Activated CD4-positive, CD25-positive, alpha-beta regulatory T cell treated with anti-CD3 and anti-CD28 coated beads, Interleukin-2, amount 50 U/mL, for 24 hours (primary cell): ENCODE measurements around the gene LPAR3.

ENCODE experiments used
- ATAC-seq, 2 donors: fragments of 150-1000 bp; cut with Tn5 transposase; one replicate each; pipeline ENCODE4 v1.10.0; 2021; ENCODE audit warnings: mild to moderate bottlenecking in 1 of 2, moderate library complexity in 1 of 2

Gene LPAR3

DNA sequence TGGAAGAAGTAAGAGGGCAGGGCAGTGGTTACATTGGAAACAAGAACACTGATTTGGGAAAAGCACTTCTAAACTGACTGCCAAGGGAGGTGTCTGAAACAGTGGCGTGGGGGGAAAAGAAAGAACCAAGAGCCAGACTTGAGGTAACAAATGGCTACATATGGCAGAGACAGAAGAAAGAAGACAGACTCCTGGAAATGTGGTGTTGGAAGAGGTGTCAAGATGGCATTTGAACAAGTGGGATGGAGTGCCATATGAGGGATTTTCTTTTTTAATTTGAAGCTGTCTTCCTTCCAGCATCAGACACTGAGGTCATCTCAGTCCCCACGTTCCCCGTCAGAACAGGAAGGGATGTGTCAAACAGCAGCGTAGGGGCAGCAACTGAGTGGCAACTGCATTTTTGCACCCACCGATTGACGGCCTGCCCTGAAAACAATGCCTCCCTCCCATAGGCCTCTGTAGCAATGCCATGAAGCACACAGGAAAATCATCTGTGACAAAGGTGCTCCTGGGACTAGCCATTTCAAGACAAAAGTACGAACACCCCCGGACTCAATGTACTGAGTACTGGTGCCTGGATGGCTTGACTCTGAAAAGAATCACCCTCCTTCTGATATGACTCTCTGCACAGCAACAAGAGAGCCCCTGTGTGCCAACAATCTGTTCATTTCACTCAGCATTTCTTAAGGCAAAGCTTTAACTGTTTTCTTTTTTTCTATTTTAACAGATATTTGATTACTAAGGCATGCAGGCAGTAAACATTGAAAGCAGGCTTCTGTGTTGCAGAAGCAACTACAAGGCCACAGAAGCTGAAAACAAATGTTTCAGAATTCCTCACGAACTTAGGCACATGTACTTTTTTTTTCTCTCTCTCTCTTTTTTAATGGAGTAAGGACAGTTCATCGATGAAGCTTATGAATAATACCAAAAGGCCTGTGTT lies 37.0 kb downstream of the LPAR3 start:
- no peak for ATAC-seq

- no peak for ATAC-seq
Observed at GRCh38 chr1:84855168-84855567, 37.8 kb downstream of the LPAR3 start.

DNA sequence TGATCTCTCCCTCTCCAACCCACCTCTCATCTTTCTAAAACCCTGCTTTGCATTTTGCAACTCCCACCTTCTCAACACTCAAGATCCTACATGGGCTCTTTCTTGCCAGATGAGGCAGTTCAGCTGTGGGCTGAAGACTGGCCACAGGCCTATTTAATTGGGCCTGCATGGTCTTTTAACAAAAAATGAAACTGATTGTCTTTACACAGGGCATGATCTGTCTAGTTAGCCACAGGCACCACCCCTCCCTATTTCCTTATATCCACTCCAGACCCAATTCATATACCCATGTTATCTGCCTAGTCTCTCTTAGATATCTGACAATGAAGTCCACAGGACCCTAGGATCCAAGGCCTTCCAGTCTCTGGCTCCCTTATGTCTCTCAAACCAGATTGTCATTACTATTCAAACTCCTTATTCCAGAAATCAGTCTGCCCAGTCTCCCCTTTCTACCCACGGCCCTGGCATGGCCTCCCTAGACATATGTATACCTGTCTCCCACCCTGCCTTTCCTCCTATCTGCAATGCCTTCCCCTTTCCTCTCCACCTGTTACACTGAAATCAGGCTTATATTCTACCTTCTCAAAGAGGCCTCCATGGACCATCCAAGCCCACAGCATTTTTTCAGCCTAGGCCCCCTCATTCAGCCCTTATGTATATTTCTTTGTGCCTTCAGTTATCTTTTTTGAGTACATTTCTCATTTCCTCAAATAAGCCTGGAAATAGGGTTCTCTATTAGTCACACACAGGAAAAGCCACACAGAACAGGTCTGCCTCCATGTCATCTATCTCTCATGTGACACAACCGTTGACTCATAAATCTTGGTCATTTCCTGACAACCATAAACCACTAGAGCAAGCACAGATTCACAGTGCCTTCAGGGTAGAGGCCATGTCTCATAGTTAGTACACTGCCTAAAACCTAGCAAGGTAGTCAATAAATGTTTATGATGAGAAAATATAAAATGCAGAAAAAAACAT lies 39.0 kb downstream of the LPAR3 start:
- ATAC-seq = peak; percentile 100

DNA sequence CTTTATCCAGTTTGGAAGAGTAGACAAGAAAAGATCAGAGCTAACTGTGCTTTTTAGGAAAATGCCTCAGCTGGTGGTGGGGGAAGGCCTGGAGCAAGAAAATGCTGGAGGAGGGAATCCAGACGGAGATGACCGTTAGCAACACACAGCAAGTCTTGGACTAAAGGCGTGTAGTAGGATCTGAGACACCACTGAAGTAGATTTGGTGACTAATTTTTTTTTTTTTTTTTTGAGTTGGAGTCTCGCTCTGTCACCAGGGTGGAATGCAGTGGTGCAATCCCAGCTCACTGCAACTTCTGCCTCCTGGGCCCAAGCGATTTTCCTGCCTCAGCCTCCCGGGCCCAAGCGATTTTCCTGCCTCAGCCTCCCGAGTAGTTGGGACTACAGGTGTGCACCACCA lies 41.2 kb downstream of the LPAR3 start:
- ATAC-seq = no peak

DNA sequence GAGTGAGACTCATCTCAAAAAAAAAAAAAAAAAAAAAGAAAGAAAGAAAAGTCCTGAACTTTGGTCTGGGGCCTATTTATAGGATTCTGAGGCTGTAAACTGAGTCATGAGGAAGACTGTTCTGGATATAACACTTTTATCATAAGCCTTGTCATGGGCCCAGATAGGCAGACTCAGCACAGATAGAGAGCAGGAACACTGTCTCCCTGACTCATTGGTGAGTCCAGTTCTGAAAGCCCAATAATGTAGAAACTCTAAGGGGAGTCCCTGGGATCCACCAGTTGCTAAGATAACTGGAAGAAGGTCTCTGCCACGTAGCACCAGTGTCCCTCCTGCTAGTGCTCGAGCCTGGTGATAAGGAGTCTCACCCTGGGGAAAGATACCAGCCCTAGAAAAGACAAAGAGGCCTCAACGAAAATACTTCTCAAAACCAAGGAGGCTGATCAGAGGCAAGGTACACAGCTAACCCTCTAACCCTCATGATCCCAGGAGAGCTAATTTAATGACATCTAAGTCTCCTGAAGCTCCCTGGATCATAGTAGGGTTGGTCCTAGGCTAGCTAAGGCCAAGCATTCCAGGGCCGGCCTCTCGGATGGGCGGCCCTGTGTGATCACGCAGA lies 43.5 kb downstream of the LPAR3 start:
- no peak for ATAC-seq

GRCh38 chr1:84847253-84848250 lies 45.5 kb downstream of the LPAR3 start:
- ATAC-seq = no peak

DNA sequence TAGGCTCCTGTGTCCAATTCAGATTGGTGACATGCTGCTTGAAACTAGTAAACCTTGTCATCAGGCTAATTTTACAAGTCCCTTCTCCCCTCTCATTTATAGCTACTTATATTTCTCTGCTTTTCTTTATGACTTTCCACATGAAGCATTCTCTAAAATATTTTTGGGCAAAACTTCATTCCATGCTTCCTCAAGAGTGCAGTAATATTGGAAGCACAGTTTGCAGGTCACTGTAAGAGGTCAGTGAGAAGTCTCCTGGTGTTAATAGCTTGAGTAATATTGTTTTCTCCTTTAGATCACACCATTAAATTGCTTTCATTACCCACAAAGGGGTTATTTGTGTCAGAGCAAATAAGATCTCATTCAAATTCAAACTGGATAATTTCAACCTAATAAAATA lies 46.6 kb downstream of the LPAR3 start:
- ATAC-seq = no peak

DNA sequence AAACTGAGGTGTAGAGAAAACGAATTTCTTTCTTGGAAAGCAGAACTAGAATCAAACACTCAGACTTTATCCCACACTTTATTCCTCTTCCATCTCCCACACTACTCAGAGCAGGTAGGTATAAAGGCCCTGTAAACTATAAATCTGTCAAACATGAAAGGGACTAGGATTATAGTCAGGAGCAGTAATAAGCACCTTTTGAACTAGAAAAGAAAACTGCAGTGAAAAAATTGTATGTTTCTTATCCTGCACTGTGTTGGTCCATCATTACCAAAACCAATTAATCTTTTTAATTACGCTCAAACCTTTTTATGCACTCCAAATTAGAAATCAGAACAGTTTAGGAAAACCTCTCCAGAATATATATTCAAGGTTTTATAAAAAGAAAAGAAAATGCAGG lies 47.6 kb downstream of the LPAR3 start:
- no peak for ATAC-seq

- ATAC-seq = no peak
Observed at GRCh38 chr1:84844094-84844493, 48.9 kb downstream of the LPAR3 start.

DNA sequence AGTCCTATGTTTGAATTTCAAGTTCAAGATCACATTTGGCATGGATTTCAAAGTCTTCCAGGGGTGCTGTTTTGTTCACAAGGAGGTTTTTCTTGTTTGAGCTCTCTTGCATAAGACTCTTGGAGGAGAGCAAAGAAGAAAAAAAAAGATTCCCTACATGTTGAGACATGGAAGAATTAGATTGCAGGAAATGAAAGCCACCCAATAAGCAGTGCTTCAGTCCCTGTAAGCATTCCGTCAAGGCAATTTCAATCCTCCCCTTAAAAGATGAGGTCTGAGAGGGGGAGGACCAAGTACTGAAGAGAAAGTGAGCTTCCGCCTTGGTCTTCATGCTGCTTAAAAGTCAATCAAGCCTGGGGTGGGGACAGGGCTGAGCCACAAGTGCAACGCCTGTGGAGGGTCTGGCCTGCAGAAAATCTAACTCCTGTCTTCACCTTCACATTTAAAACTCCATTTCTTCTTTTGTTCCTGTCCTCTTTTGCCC lies 50.2 kb downstream of the LPAR3 start:
- ATAC-seq = no peak

- ATAC-seq = no peak
Observed at GRCh38 chr1:84841971-84842370, 51.0 kb downstream of the LPAR3 start.

- no peak for ATAC-seq
Observed at GRCh38 chr1:84840346-84840745, 52.7 kb downstream of the LPAR3 start.

GRCh38 chr1:84839544-84839943 lies 53.5 kb downstream of the LPAR3 start:
- no peak for ATAC-seq

DNA sequence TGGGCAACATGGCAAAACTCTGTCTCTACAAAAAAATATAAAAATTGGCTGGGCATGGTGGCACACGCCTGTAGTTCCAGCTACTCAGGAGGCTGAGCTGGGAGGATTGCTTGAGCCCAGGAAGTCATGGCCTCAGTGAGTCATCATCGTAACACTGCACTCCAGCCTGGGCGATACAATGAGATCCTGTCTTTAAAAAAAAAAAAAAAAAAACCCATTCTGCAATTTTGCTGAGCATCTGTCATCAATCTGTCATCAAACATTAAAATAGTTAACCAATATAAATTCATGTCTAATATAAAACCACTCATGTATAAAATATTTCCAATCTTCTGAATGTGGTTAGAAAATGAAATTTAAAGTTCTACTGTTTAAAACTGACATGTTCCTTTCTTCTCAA lies 56.9 kb downstream of the LPAR3 start:
- no peak for ATAC-seq

DNA sequence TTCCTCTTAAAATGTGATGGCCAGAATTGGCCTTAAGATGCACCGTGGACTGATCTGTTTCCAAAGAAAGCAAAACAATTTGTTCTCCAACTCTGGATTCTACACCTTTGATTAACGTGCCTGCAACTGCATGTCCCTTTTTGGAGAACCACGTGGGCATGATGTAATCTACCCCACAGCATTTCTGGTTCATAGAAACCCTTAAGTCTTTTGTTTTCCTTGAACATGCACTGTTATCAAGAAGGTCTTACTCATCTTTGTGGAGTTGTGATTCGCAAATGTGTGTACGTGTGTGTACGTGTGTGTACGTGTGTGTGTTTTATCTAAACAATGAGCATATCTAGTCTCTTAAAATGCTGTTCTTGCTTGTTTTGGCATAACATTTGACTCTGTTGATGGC lies 57.8 kb downstream of the LPAR3 start:
- ATAC-seq = no peak

- no peak for ATAC-seq
Observed at GRCh38 chr1:84834419-84835064, 58.5 kb downstream of the LPAR3 start.

- no peak for ATAC-seq
Observed at GRCh38 chr1:84833194-84833593, 59.8 kb downstream of the LPAR3 start.

DNA sequence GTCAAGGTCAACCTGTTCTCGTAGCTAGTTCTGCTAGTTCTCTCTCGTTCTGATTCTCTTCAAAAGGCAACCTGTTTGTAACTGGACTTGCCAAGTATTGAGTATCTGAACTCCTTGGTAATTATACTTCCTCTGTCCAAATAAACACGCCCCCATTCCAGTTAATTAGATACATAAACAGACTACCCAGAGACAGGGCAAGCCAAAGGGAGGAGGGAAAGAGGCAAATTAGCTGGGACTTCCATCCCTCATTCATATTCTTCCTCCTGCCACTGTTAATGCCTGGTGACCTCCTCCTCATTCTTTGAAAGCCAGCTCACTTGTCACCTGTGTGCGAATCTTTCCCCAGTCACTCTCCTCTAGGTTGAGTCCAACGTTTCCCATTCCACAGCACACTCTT lies 62.9 kb downstream of the LPAR3 start:
- no peak for ATAC-seq

DNA sequence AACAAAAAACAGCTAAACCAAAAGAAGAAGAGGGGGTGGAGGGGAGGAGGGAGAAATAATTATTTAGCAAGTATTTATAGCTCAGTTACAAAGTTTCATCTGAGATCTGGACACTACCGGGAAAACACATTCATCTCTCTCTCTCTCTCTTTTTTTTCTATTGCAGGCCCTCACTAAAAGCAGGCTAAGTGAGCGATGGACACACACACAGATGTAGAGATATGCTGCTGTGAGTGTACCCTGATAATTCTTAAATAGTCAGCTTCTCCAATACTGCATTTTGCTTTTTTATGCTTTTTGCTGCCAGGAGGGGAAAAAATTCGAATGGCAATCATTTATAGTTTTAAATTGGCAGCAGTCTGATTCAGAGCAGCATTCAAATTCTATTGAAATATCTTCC lies 65.0 kb downstream of the LPAR3 start:
- ATAC-seq = no peak

- ATAC-seq = no peak
Observed at GRCh38 chr1:84827555-84827954, 65.5 kb downstream of the LPAR3 start.

GRCh38 chr1:84825161-84825560 lies 67.8 kb downstream of the LPAR3 start:
- ATAC-seq = no peak
